Endothelial cell of umbilical vein (primary cell): ENCODE results near the gene FGFR3. TPM values are rescaled to one million over a fixed set of nuclear protein-coding genes. Genes with fewer than 3 reads are reported as not detected.

Experiments used
- BruUV-seq: library from RNA; stranded (reverse); fragments of 400-500 nt; replicated peaks from 2 replicates; lab custom pipeline; 2021; lab: Mats Ljungman, UMichigan
- CTCF ChIA-PET: fragments of 300-600, 350-600 bp; sonication (Branson Sonifier 250); formaldehyde crosslinking; loops from one replicate; lab custom pipeline; 2021; ENCODE audit warnings: antibody characterized with exemption, inconsistent platforms; lab: Charles Lee
- POLR2A ChIA-PET: fragments of 300-600, 350-600 bp; sonication (Branson Sonifier 250); formaldehyde crosslinking; loops from one replicate; lab custom pipeline; 2021; ENCODE audit warnings: antibody characterized with exemption, inconsistent platforms; lab: Charles Lee
- DNase-seq: peaks from one replicate; pipeline ENCODE4 v3.0.0-alpha.2; 2011; ENCODE audit warnings: low read depth, low spot score
- FAIRE-seq: peaks from 2 replicates; lab custom pipeline; 2011; peaks lifted over from hg19 to GRCh38; lab: Jason Lieb, UNC
- H2AFZ ChIP-seq: 2 replicates; pipeline ENCODE4 v1.6.0; 2012; ENCODE audit warnings: low read depth, low read length, control low read depth, inconsistent platforms
- H3K27ac ChIP-seq: 2 replicates; pipeline ENCODE4 v1.5.1; 2011; ENCODE audit warnings: low read depth, mild to moderate bottlenecking, control low read depth, low read length, moderate library complexity; ENCODE audit not compliant: insufficient read depth
- H3K27me3 ChIP-seq, 2 experiments: 2 replicates each; pipeline versions ENCODE4 v1.6.0 to v1.6.1; 2011; ENCODE audit warnings: low read length in 2 of 2, mixed read lengths in 1 of 2; ENCODE audit not compliant: control insufficient read depth in 2 of 2, insufficient read depth in 2 of 2
- H3K36me3 ChIP-seq, 2 experiments: 2 replicates in 1 of 2; 3 replicates in 1 of 2; pipeline ENCODE4 v1.5.1; 2011; ENCODE audit warnings: low read length in 2 of 2, mild to moderate bottlenecking in 1 of 2, moderate library complexity in 1 of 2; ENCODE audit not compliant: control insufficient read depth in 2 of 2, insufficient read depth in 2 of 2; ENCODE audit errors: extremely low read depth in 1 of 2
- H3K4me1 ChIP-seq: 3 replicates; pipeline ENCODE4 v1.5.1; 2011; ENCODE audit warnings: mild to moderate bottlenecking, low read length; ENCODE audit not compliant: control insufficient read depth, insufficient read depth; ENCODE audit errors: extremely low read depth
- H3K4me2 ChIP-seq: 2 replicates; pipeline ENCODE4 v1.6.1; 2011; ENCODE audit warnings: low read length, control low read depth, mixed read lengths; ENCODE audit not compliant: insufficient read depth
- H3K4me3 ChIP-seq, 3 experiments: fragments of 200-600 bp in 1 of 3; sonication (generic), shearing (Covaris generic) in 1 of 3; replicated peaks in 1 of 3; 2 replicates each; pipeline ENCODE4 v1.5.1; 2011 to 2016; ENCODE audit warnings: control low read depth in 3 of 3, low read length in 3 of 3, mild to moderate bottlenecking in 2 of 3, inconsistent platforms in 1 of 3, low read depth in 1 of 3, moderate library complexity in 1 of 3; ENCODE audit not compliant: insufficient read depth in 1 of 3
- H3K79me2 ChIP-seq: 2 replicates; pipeline ENCODE4 v1.6.0; 2012; ENCODE audit warnings: low read length, inconsistent platforms; ENCODE audit not compliant: control insufficient read depth, insufficient read depth
- H3K9ac ChIP-seq: replicated peaks from 2 replicates; pipeline ENCODE3; 2011; ENCODE audit warnings: low read length, control low read depth; ENCODE audit not compliant: insufficient read depth; ENCODE audit errors: extremely low read depth
- H3K9me1 ChIP-seq: replicated peaks from 3 replicates; pipeline ENCODE4 v1.6.0; 2011; ENCODE audit warnings: mild to moderate bottlenecking, low read length; ENCODE audit not compliant: control insufficient read depth, insufficient read depth; ENCODE audit errors: extremely low read depth
- H3K9me3 ChIP-seq: replicated peaks from 2 replicates; pipeline ENCODE4 v1.5.1; 2012; ENCODE audit warnings: low read length, inconsistent platforms; ENCODE audit not compliant: control insufficient read depth, insufficient read depth
- H4K20me1 ChIP-seq: replicated peaks from 2 replicates; pipeline ENCODE3; 2011; ENCODE audit warnings: mild to moderate bottlenecking, low read length; ENCODE audit not compliant: control insufficient read depth, insufficient read depth; ENCODE audit errors: extremely low read depth
- EZH2 ChIP-seq: IDR thresholded peaks from 2 replicates; pipeline ENCODE4 v1.6.1; 2012; ENCODE audit warnings: borderline replicate concordance, low read depth, mild to moderate bottlenecking, moderate library complexity, low read length, inconsistent platforms; ENCODE audit not compliant: severe bottlenecking
- FOS ChIP-seq: IDR thresholded peaks from 2 replicates; pipeline ENCODE4 v1.6.1; 2011; ENCODE audit warnings: mild to moderate bottlenecking, low read length, moderate library complexity, borderline replicate concordance; ENCODE audit not compliant: insufficient read depth
- GATA2 ChIP-seq: IDR thresholded peaks from 2 replicates; pipeline ENCODE4 v1.7.0; 2011; ENCODE audit warnings: low read depth, mild to moderate bottlenecking, moderate library complexity, mixed read lengths, low read length; ENCODE audit not compliant: insufficient read length, insufficient read depth
- JUN ChIP-seq: IDR thresholded peaks from 2 replicates; pipeline ENCODE4 v1.6.1; 2011; ENCODE audit warnings: borderline replicate concordance, low read depth; ENCODE audit not compliant: insufficient read length, insufficient read depth
- MYC ChIP-seq: IDR thresholded peaks from one replicate; pipeline ENCODE4 v1.6.1; 2011; ENCODE audit warnings: mild to moderate bottlenecking, low read depth, low read length
- POLR2A ChIP-seq: IDR thresholded peaks from 2 replicates; pipeline ENCODE4 v1.6.1; 2012; ENCODE audit warnings: low read depth, mild to moderate bottlenecking, control low read depth, low read length
- POLR2AphosphoS5 ChIP-seq: IDR thresholded peaks from 2 replicates; pipeline ENCODE4 v1.6.1; 2012; ENCODE audit warnings: low read depth, mild to moderate bottlenecking, control low read depth, low read length, moderate library complexity; ENCODE audit not compliant: insufficient read depth
- dilution Hi-C: fragments of 300-500 bp; cut with MboI; formaldehyde crosslinking; loops from one replicate; pipeline ENCODE4 v1.15.0; 2019; ENCODE audit warnings: low sequenced_read_pairs; ENCODE audit not compliant: extremely low pct_ligation_motif_present
- intact Hi-C: fragments of 100-400 bp; cut with micrococcal nuclease; formaldehyde crosslinking; loops from one replicate; pipeline ENCODE4 v1.10.0; 2022
- polyA plus RNA-seq, 4 experiments: library from polyadenylated mRNA; depleted of rRNA in 3 of 4; stranded (reverse) in 3 of 4; unstranded in 1 of 4; fragments of >200 nt; gene quantifications; 2 replicates each; pipeline versions ENCODE4 v1.2.1 to v1.2.3, GENCODE V29; 2011 to 2012; ENCODE audit warnings: missing spikeins in 1 of 4
- total RNA-seq: library from RNA; stranded (reverse); gene quantifications from 2 replicates; pipeline ENCODE4 v1.2.3, GENCODE V29; 2021
- TF ChIP-seq, protein P1 (sequence below), 2 donors: IDR thresholded peaks; 1 replicate in 1 of 2; 2 replicates in 1 of 2; pipeline ENCODE4 v1.5.1; 2011; ENCODE audit warnings: low read length in 2 of 2, mild to moderate bottlenecking in 2 of 2, moderate library complexity in 2 of 2, control low read depth in 1 of 2, inconsistent platforms in 1 of 2, low read depth in 1 of 2; ENCODE audit not compliant: insufficient read depth in 1 of 2; ENCODE audit errors: extremely low read depth in 1 of 2
- TF ChIP-seq, protein P2 (sequence below): IDR thresholded peaks from 2 replicates; pipeline ENCODE4 v1.6.1; 2011; ENCODE audit not compliant: insufficient read depth, insufficient read length

The FGFR3 gene
- total and polyA plus RNA-seq, 2 donors (not counting 3 experiments of a cell fraction or from before 2014, with no cell fraction given): 0.73 to 1.2 TPM

DNA sequence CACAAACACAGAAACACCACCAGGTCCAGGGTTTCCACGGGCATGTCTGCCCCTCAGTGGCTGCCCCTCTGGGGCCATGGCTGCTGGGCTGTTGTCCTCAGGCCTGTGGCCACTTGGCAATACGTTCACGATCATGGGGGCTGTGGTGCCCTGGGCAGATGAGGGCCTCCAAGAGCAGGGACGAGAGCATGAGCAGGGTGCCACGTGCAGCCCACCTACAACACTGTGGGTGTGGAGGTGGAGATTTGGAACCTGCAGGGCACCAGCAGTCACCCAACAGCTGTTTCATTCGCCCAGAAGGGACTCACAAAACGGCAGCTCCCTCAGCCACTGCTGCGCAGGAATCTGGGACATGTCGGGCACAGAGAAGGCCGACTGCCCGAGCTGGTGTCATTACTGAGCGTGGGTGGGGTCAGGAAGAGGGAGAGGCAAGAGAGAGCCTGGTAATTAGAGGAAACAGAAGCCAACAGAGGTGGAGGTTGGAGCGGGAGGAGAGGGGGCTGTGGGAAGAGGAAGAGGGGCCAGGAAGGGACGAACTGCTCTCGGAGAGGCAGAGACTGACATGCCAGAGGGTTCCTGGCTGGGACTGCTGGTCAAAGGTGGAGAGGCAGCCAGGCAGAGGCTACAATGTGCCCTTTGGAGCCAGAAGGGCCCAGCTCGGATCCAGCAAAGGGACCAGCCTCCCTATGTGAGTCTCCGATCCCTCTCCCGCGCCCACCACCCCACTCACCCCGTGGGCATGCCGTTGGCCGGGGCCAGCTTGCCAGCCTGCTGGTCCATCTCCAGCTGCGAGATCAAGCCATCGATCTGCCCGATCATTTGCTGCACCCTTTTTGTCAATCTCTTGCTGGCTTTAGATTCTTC lies 23.1 kb downstream of the FGFR3 start:
- no peaks in the 10 kb centered on the region for H3K9me1 ChIP-seq
- DNase-seq (no peak), FAIRE-seq (no peak)
- H3K36me3 ChIP-seq: peaks cover 3 to 32% of the 10 kb centered on the region in 2 experiments
- H3K4me3 ChIP-seq: no peak overlapping the region
- no TSS peak for BruUV-seq
- H3K4me2 ChIP-seq: no peak overlapping the region
- H4K20me1 ChIP-seq: no peaks in the 10 kb centered on the region
- dilution Hi-C loops: no loop called here
- ChIA-PET POLR2A (no interaction called here), CTCF (interaction anchor here (0.6 to 9.5 kb wide), 3 partner anchors 70 to 95 kb away, joined by 3 to 198 read pairs (median 9); no protein-coding TSS in a partner anchor)
- no peaks in the 10 kb centered on the region for H3K27me3 ChIP-seq
- H3K9me3 ChIP-seq: no peaks in the 10 kb centered on the region
- H2AFZ ChIP-seq: no peak overlapping the region
- H3K4me1 ChIP-seq: no peaks in the 10 kb centered on the region
- H3K27ac ChIP-seq: no peak overlapping the region
- TF ChIP-seq POLR2AphosphoS5: no peak
- no peak for TF ChIP-seq JUN
- no peak for TF ChIP-seq FOS
- no peak for TF ChIP-seq POLR2A
- TF ChIP-seq EZH2: no peak
- TF ChIP-seq, protein P1, sequence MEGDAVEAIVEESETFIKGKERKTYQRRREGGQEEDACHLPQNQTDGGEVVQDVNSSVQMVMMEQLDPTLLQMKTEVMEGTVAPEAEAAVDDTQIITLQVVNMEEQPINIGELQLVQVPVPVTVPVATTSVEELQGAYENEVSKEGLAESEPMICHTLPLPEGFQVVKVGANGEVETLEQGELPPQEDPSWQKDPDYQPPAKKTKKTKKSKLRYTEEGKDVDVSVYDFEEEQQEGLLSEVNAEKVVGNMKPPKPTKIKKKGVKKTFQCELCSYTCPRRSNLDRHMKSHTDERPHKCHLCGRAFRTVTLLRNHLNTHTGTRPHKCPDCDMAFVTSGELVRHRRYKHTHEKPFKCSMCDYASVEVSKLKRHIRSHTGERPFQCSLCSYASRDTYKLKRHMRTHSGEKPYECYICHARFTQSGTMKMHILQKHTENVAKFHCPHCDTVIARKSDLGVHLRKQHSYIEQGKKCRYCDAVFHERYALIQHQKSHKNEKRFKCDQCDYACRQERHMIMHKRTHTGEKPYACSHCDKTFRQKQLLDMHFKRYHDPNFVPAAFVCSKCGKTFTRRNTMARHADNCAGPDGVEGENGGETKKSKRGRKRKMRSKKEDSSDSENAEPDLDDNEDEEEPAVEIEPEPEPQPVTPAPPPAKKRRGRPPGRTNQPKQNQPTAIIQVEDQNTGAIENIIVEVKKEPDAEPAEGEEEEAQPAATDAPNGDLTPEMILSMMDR (IDR thresholded peaks at IDR 0.05; ENCODE audit: extremely low read depth in 1 of 2, insufficient read depth in 1 of 2, low read depth in 1 of 2, low read length in 2 of 2): no peak
- no peak for TF ChIP-seq GATA2
- no peak for TF ChIP-seq MYC
- TF ChIP-seq, protein P2, sequence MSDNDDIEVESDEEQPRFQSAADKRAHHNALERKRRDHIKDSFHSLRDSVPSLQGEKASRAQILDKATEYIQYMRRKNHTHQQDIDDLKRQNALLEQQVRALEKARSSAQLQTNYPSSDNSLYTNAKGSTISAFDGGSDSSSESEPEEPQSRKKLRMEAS: no peak
- intact Hi-C loops: no loop called here
- H3K9ac ChIP-seq: no peak overlapping the region
- H3K79me2 ChIP-seq: no peaks in the 10 kb centered on the region
